Measurements from ENCODE around the gene KRT80.

The KRT80 gene

DNA sequence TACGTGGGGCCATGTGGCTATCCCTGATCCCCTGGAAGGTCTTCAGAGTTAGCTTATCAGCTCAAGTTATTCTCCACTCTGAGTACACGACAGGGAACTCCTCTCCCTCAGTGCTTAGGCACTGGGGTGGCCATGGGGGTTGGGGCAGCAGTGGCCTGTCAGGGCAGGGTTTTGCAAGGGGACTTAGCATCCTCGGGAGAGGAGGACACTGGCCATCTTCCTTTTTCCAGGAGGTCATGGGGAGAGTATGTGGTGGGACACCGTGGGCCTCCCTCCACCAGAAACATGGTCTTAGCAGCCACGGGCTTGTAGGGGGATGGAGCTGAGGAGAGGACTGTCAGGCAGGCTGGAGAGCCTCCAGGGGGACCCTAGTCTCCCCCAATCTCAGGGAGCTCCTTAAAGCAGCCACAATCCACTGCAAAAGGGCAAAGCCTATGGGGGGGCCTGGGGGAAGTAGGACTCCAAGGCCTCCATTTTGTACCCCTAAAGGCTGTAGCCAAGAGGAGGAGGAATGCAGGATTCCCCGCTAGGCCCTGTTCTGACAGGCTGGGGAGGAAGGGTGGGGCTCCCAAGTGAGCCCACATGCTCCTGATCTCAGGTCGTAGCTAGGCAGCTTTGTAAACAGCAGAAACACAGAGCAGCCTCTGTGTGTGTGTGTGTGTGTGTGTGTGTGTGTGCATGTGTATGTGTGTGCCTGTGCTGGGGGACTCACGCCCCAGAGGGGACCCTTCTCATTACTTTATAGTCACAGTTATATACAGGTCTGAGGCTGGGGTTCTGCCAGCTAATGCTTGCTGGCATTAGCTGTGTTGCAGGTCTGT lies 36.6 kb downstream of the KRT80 start:
- DNase-seq (ENCODE audit: low spot score): no peak

DNA sequence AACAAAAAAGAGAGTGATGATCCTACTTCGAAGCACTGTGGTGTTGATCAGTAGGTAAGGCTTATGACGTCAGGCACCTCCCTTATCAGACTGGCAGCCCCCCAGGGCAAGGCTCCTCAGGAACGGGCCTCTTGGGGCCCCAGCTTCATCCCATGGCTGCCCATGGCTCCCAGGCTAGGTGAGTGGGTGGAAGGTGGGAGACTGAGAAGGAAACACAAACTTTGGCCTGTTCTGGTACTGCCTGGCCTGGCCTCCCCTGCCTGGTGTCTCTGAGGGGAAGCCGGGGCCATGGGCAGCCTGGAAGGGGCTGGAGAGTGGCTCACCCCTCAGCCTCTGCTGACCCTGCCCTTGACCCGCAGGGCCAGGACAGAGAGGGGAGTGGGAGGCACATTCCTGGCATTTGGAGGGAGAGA lies 38.9 kb downstream of the KRT80 start:
- DNase-seq (ENCODE audit: low spot score): no peak

DNA sequence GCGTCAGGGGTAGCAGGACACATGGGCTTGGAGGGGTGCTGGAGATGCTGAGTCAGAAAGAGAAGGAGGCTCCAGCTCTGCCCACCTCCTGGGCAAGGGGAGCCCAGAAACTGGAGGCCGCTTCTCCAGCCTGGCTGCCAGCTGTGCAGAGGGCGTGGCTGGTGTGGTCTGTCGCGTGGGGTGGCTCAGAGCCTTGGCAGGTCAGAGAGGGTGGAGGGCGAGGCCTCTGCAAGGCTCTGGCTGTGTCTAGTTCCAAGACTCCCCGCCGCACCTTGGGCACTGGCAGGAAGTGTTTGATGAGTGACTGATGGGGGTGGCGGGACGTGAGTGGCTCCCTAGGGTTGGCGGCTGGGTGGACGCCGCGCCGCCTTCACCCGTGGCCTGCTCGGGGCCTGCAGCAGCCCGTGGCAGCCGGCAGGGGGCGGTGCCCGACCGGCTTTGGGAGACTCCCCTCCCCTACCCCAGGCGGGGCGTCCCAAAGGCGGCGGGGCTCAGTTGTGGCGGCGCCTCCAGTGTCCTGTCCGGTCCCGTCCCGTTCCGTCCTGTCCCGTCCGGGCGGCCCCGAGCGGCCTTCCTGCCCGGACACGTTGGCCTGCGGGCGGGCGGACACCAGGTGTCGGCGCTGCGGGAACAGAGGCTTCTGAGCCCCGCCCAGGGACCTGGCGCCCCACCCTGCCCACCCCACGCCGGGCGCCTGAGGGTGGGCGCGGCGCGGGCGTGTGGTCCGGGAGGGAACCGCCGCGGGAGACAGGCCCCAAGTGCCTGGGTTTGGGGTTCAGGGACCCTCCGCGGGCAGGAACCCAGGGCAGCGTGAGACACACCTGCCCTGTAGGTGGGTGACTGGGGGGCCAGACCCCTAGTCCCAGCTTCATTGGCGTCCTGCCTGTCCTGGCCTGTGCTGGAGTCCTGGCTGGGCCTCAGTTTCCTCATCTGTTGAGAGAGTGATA lies 39.7 kb downstream of the KRT80 start:
- peak; percentile 93 for DNase-seq (ENCODE audit: low spot score)

DNA sequence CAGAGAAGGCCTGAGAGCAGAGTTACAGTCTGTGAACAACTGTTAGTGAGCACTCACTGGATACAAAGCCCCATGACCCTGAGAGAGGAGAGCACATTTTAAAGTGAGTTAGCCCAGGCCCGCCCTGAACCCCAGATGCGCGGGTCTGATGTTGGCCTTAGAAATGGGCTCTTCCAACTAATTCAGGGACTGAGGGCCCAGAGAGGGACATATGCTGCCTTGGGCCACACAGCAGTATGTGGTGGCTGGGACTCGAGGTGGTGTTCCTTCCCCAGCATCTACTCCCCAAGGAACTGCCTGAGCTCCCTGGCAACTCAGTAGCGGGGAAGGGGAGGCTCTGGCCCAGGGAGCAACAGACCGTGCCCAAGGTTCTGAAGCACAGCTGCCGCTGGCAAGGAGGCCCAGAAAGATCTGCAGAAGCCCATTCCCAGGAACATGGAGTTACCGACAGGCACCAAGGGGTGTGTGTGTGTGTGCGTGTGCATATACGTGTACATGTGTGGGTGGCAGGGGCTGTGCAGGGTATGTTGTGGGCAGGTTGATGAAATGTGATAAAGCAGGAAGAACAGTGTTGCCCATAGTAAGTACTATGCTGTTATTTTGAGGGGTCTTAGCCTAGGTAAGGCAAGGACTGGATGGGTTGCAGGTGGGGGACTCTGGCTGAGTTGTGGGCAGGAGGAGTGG lies 40.5 kb downstream of the KRT80 start:
- DNase-seq (ENCODE audit: low spot score): no peak

DNA sequence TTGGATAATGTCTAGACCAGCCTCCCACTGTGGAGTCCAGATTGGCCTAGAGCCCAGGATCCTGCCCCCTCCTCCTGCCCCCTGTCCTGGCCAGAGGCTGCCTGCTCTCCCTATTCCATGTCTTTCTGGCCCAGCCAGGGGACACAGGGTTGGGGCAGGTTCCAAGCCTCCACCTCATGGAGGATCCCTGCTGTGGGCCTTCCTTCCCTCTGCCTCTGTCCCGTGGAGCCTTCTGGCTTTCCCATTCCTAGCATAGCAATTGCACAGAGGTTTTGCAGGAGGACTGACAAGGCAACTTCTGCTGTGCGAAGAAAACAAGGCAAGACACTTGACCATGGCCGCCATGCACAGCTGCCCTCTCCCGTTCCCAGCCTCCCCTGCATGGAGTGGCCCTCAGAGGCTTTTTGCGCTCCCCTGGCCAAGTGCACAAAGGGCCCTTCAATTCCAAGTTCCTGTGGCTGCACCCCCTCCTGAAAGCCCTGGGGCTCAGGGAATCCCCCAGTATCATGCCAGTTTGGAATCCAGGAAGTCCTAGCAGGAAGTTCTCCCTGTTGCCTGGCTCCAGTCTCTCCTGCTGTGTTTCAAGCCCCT lies 42.1 kb downstream of the KRT80 start:
- DNase-seq (ENCODE audit: low spot score): no peak

DNA sequence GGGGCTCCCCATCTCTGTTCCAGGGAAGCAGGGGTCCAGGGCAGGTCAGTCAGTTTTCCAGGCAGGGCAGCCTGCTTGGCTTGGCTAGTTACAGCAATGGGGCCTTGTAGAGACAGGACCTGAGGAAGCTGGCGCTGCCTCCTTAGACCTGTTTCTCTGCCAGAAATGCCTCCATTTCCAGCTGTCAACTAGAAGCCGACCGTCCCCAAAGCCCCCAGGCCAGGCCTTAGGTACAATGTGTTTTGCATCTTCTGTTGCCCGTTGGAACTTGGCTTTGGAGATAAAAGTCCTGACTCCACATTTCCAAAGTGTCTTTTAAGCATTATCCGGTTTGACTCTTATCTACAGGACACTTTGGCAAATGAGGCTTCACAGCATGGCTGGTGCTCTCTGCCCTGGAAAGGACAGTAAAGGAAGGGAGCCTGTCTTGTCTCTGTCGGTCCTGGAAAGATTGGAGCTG lies 42.6 kb downstream of the KRT80 start:
- no peak for DNase-seq (ENCODE audit: low spot score)

DNA sequence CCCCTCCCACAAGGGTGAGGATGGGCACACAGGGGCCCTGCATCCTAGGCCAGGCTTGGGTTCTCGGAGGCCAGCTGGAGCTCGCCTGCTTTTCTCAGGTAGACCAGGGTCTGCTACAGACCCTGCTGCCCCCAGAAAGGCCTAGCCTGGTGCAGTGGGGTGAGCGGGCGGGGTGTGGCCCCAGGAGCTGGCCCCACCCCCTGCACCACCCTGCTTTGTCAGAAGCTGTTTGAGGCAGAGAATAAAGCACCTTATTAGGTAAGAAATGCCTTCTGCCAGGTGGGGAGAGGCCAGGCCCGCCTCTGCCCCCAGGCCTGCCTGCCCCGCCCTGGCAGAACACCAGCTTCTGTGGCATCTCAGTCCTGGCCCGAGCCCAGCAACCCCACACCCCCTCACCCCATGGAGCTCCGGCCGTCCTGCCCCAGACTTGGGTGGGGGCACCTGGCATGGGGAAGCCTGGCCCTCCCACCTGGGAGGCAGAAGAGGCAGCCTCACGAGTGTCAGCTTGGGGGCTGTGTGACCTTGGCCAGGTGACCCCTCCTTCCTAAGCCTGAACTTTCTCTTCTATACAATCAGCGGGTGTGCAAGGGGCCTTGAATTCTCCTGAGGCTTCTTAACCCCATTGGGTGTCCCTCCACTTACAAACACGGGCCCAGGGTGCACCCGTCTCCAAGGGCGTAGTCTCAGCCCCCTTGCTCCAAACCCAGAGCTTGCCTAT lies 43.2 kb downstream of the KRT80 start:
- DNase-seq (ENCODE audit: low spot score): peak; percentile 99

DNA sequence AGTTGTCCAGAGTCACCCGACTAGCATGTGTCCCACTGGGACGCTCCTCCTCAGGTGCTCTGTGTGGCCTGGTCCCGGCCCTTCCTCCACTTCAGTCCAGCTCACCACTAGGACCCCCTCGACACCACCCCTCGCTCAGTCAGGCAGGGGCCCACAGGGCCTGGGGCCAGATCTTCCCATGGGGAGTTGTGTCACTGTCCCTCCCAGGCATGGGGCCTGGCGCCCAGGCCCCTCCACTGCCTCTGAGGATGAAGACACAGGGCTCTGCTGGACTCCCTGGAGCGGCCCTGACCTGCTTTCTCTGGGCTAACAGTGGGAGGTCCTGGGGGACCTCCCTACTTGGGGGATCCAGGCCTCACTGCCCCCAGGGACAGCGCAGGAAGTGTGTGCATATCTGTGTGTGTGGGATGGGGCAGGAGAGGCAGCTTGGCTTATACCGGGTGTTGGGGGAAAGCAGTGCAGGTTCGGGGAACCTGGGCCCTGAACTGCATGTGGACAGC lies 43.8 kb downstream of the KRT80 start:
- DNase-seq (ENCODE audit: low spot score): peak; percentile 57

DNA sequence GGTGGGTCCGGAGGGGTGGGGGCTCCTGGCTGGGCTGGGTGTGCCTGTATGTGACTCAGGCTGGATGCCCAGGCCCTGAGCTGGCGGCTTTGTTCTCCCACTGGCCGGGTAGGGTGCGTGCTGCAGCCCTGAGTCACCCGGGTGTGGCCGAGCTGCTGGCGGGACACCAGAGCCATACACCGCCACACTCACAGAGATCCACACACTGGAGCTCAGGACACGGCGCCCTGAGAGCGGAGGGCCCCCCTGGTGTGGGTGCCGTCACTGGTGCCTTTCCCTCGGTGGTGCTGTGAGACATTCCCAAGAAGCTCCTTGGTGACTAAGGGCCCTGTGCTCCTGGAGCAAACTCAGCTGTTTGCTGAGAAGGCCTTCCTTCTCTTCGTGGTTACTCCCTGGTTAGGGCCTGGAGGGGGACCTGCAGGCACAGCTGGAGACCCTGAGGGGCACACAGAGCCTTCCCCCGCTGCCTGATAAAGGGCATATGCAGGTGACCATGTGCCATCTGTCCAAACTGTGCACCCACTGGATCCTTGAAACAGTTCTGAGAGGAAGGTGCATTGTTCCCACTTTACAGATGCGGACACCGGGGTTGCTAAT lies 44.3 kb downstream of the KRT80 start:
- peak; percentile 100 for DNase-seq (ENCODE audit: low spot score)

DNA sequence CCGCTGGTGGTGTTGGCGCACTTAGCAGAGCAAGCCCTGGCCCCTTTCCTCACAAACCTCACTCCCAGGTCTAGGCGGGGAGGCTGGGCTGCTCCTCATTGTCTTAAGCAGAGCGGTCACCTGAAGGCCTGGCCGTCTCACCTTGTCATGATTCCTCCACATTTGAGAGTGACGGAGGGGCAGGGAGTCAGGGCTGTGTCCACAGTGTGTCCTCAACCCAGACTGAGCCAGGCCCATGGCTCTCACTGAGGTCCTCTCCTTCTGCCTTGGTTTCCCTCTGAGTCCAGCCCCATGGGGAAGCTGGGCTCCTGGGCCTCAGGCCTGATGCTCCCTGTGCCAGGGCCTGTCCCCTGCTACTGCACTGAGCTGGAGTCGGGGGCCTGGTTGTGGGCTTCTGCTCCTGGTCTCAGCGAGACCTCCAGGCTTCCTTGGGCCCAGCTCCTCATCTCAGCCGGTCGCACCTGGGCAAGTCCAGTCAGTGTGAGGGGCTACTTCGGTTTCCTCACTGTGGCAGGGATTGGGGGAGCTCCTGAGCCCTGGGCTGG lies 44.9 kb downstream of the KRT80 start:
- DNase-seq (ENCODE audit: low spot score): no peak

DNA sequence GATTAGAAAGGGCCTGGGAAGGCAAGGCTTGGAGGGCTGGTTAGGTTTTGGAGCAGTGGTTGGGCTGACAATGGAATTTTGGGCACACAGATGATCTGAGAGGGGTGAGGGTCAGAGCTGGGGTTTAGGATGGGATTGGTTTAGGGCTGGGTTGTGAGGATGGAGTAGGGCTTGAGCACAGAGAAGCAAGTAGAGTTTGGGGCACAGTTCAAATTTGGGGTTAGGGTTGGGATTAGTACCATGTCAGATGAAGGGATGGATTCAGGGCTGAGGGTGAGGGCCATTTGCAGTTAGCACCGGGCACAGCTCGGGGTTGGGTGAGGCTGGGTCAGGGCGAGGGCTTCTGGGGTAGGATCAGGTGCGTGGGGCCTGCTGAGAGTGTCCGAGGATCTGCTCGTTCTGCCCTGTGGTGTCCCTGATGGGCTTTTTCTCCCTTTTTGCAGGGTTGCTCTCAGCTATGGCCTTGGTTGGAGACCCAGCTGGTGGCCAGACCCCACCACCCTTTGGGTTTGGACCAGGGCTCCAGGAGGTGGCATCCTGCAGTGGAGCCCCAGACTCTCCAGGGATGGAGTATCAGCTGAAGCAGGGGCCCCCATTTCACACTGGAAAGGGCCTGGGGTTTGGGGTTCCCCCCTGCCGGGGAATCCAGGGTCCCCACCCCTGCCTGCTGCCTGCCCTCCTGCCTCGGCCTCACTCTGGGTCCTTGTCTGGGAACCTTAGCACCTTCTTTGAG lies 45.6 kb downstream of the KRT80 start:
- no peak for DNase-seq (ENCODE audit: low spot score)

DNA sequence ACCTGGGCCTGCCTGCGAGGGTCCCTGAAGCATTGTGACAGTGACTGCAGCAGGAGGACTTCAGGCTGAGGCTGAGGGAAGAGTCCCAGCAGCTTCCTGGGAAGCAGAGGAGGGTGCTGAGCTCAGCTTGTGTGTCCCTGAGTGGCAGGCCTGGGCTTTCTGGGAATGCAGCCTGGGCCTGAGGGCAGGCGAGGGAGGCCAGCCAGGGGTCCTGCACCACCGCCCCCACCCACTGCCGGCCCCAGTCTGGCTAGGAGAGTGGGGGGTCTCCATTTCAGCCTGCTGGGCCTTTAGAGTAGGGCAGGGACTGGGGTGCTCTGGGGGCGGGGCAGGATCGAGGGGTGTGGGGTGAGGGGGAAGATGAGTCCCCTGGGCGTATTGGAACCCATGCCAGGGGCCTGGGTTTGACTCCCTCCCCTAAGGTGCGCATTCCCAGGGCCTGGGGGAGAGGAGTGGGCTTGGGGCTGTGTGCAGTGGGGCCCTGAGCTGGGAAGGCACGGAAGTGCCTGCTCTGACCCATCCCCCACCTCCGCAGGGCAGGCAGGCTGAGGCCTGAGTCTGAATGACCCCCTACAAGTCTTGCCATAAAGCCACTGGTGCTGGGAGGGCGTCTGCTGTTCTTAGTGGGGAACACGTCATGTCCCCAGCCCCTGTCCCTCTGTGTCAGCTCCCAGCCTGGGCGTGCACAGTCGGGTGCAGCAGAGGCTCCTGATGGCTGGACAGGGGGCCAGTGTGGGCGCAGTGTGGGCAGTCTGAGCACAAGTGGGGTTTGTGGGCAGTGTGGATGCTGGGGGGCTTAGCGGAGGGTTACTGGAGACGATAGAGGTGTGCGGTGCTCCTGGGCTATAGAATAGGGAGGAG lies 46.4 kb downstream of the KRT80 start:
- DNase-seq (ENCODE audit: low spot score): no peak

DNA sequence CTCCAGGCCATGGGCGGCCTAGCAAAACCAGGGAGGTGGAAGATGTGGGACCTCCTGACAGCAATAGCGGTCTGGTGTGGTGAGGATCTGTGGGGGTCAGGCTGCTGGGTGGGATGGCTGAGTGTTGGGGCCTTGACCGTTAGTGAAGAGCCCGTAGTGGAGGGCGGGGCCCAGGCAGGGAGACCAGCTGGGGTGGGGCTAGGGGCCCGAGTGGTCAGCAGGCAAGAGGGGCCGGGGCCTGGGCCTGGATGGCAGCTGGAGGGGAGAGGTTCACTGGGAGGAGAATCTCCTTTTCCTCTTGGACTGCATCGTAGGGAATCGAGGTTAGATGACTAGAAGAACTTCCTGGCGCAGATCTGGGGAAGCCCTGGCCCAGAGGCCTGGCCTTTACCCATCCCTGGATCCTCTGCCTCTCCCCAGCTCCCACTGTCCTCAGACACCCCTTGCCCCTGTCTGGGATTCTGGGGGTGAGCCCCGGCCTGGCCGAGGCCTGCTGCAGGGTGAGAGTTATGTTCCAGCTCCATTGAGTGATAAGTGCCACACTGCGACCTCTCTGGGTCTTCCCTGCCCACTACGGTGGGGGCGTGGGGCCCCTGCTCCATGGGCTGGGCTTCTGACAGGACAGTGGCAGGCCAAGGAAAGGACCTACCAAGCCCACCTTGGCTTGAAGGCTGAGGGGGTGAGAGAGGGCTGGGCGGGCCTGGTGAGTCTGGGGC lies 47.1 kb downstream of the KRT80 start:
- no peak for DNase-seq (ENCODE audit: low spot score)

DNA sequence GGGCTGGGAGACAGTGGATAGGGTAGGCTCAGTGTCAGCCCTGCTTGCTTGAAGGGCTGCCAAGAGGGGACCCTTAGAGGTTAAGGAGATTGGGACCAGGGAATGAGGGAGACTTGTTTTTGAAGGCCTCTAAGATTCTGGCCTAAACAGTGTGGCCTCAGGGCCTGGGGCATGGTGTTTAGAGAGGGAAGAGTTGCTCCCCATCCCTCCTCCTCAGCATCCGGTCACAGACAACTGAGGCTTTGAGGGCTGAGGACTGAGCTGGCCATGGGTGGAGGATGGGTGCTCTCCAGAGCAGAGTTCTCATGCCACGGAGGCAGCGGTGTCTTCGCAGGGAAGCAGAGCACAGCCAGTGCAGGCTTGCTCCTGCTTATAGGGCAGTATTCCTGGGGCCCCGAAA lies 49.4 kb downstream of the KRT80 start:
- DNase-seq (ENCODE audit: low spot score): no peak

DNA sequence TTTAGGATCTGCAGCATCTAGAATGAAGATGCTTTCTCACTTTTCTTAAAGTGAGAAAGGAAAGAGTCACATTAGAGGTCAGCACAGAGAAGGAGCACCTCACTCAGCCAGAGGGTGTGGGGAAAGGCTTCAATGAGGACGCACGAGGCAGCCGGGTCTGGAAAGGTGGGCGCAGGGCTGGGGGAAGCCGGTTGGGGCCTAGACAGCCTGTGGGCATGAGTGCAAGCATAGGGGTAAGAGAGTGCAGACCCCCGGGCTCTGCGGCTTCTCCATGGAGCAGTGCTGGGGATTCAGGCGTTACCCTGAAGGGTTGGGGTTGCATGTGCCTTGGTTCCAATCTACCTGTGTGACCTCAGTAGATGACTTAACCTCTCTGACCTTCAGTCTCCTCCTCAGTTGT lies 49.9 kb downstream of the KRT80 start:
- no peak for DNase-seq (ENCODE audit: low spot score)

DNA sequence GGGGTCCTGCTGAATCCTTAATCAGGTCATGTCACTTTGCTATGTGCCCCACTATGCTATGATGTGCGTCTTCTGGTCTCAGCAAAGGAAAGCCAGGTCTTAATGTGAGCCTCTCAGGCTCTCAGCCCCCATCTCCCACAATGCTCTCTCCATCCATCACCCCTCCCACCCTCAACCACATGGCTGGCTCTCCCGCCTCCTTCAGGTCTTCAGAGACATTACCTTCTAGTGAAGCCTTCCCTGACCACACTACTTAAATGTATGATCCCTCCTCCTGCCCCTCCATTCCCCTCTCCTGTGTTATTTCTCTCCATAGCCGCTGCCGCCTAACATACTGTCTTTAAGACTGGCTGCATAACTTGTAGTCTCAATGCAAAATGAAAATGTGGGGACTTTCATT lies 50.5 kb downstream of the KRT80 start:
- DNase-seq (ENCODE audit: low spot score): no peak

DNA sequence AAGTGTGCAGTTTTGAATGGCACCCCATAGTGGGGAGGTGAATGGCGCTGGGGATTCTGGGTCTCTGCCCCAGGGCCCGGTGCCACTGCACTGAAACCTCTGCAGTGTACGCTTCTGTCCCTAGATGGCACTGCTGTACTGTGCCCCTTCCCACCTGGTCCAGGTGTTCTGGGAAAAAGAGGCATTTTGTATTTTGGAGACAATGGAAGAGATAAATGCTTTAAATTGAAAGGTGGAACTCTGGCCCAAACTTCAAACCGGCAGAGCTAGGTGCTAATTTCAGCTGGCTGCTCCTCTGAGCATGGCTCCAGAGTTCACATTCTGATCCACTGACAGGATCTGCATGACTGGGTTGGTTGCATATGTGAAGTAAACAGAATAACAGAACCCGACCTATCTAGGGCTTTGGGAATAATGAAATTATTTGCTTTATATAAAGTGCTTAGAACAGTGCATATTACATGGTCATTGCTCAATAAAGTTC lies 52.2 kb downstream of the KRT80 start:
- peak; percentile 71 for DNase-seq (ENCODE audit: low spot score)

DNA sequence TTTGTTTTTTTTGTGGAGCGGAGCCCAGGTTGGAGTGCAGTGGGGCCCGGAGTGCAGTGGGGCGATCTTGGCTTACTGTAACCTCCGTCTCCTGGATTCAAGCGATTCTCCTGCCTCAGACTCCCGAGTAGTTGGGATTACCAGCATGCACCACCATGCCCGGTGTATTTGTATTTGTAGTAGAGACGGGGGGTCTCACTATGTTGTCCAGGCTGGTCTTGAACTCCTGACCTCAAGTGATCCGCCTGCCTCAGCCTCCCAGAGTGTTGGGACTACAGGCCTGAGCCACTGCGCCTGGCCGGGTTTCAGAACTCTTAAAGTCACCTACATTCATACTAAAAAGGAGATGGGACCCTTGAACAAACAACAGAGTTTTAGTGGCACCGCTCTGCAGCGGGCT lies 52.7 kb downstream of the KRT80 start:
- DNase-seq (ENCODE audit: low spot score): no peak
